Effector memory CD8-positive, alpha-beta T cell (primary cell): ENCODE data around the gene SLC2A8.

ENCODE experiments used
- ATAC-seq: fragments of 150-1000 bp; cut with Tn5 transposase; replicated peaks from 2 replicates; pipeline ENCODE4 v1.10.0; 2021; ENCODE audit warnings: mild to moderate bottlenecking, moderate library complexity
- DNase-seq, 3 experiments: peaks; one replicate each; pipeline ENCODE4 v3.0.0; 2021
- H3K27ac Mint-ChIP-seq, 2 donors: one replicate each; pipeline ENCODE4 v1.8.0; 2022; ENCODE audit warnings: mild to moderate bottlenecking in 2 of 2, mixed read lengths in 2 of 2, moderate library complexity in 2 of 2
- H3K27me3 Mint-ChIP-seq, 2 donors: one replicate each; pipeline ENCODE4 v1.8.0; 2022; ENCODE audit warnings: mixed read lengths in 2 of 2
- H3K36me3 Mint-ChIP-seq: one replicate; pipeline ENCODE4 v1.8.0; 2022; ENCODE audit warnings: mild to moderate bottlenecking, moderate library complexity, mixed read lengths; ENCODE audit not compliant: insufficient read depth
- H3K4me1 Mint-ChIP-seq, 2 donors: one replicate each; pipeline ENCODE4 v1.8.0; 2022; ENCODE audit warnings: low read depth in 2 of 2, mixed read lengths in 2 of 2
- H3K4me3 Mint-ChIP-seq, 2 donors: one replicate each; pipeline ENCODE4 v1.8.0; 2022; ENCODE audit warnings: mild to moderate bottlenecking in 2 of 2, mixed read lengths in 2 of 2, moderate library complexity in 2 of 2
- H3K9me3 Mint-ChIP-seq, 2 donors: one replicate each; pipeline ENCODE4 v1.8.0; 2022; ENCODE audit warnings: mixed read lengths in 2 of 2

The SLC2A8 gene

DNA sequence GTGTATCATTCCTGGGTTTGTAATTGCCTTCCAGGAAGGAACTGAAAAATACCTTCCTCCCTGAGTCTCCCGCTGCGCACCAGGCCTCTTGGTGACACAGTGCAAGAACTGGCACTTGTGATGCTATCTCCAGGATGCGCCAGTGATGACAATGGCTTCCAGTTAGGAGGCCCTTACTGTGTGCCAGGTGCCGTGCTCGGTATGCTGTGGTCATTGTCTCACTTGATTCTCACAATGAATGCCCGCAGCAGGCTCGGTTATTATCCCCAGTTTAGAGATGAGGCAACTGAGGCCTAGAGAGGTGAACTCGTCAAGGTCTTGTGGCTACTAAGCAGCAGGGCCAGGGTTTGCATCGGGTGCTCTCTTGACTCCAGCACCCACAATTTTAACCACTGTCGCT lies 31.5 kb upstream of the SLC2A8 start:
- peaks cover 18 to 20% of the 10 kb centered on the region in 2 donors for H3K27me3 Mint-ChIP-seq
- ATAC-seq = no peak
- no peaks in the 10 kb centered on the region for H3K9me3 Mint-ChIP-seq
- H3K4me1 Mint-ChIP-seq = peaks cover 3 to 5% of the 10 kb centered on the region in 2 donors
- DNase-seq = no peak
- H3K36me3 Mint-ChIP-seq = no peaks in the 10 kb centered on the region
- H3K4me3 Mint-ChIP-seq = no peak overlapping the region
- no peak overlapping the region for H3K27ac Mint-ChIP-seq

DNA sequence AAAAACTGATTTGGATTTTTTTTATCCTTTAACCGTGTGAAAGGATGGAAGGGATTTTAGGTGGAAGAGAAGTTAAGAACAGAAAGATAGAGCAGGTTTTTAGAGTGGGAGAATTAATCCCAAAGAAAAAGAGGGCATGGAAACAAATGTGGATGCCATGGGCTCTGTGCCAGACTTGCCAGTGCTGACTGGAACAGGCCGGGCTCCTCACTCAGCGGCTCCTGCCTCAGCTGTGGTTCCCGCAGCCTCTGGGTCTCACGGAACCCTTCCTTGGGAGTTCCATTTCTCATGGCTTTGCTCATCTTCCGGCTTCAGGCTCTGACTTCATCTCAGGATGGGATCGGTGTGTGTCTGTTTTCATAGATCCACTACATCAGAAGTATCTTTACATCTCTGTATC lies 30.4 kb upstream of the SLC2A8 start:
- H3K27me3 Mint-ChIP-seq = peaks cover 26 to 32% of the 10 kb centered on the region in 2 donors
- ATAC-seq (no peak), DNase-seq (no peak)
- no peaks in the 10 kb centered on the region for H3K36me3 Mint-ChIP-seq
- H3K4me3 Mint-ChIP-seq = no peak overlapping the region
- peaks cover under 1% of the 10 kb centered on the region in 2 donors for H3K4me1 Mint-ChIP-seq
- H3K9me3 Mint-ChIP-seq = no peaks in the 10 kb centered on the region
- H3K27ac Mint-ChIP-seq = no peak overlapping the region

DNA sequence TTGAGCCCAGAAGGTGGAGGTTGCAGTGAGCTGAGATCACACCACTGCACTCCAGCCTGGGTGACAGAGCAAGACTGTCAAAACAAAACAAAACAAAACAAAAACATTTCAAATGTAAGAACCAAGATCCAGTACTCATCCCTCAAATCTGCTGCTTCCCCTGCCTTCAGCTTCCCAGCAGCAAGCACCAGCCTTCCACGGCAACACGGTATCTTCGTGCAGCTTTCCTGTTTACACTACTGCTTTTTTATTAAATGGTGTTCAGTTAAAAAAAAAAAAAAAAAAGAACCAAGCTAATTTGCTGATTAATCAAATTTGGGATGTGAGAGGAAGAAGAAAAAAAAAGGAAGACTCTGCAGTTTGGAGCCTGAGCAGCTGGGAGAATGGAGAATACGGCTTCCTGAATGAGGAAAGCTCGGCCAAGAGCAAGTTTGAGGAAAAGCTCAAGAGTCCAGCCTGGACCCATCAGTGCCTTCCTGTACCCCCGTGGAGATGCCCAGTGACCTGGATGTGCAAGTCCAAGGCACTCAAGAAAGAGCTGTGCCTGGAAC lies 28.0 kb upstream of the SLC2A8 start:
- Mint-ChIP-seq H3K9me3 (no peaks in the 10 kb centered on the region), H3K4me1 (no peaks in the 10 kb centered on the region), H3K4me3 (no peak overlapping the region), H3K36me3 (no peaks in the 10 kb centered on the region), H3K27ac (no peak overlapping the region), H3K27me3 (peaks cover 34 to 45% of the 10 kb centered on the region in 2 donors)
- ATAC-seq (no peak), DNase-seq (no peak)

DNA sequence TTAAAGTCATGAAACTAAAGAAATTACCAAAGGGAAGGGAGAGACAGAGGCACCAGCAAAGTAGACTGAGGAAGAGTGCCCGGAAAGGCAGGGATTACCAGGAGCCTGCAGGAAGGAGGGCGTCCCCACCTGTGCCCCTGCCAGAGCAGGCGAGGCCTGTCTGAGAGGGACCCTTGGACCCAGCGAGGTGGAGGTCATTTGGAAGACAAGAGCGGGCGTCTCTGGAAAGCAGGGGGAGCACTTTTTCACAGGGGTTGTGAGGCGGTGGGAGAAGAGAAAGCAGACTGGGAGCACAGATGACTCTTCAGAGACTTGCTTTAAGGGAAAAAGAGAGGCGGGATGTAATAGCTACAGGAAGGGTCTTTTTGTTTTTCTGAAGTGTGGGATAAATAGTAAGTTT lies 27.5 kb upstream of the SLC2A8 start:
- no peaks in the 10 kb centered on the region for H3K9me3 Mint-ChIP-seq
- H3K27me3 Mint-ChIP-seq = peaks cover 37 to 50% of the 10 kb centered on the region in 2 donors
- no peak overlapping the region for H3K27ac Mint-ChIP-seq
- no peaks in the 10 kb centered on the region for H3K36me3 Mint-ChIP-seq
- H3K4me3 Mint-ChIP-seq = no peak overlapping the region
- no peak for DNase-seq
- ATAC-seq = no peak
- no peaks in the 10 kb centered on the region for H3K4me1 Mint-ChIP-seq

DNA sequence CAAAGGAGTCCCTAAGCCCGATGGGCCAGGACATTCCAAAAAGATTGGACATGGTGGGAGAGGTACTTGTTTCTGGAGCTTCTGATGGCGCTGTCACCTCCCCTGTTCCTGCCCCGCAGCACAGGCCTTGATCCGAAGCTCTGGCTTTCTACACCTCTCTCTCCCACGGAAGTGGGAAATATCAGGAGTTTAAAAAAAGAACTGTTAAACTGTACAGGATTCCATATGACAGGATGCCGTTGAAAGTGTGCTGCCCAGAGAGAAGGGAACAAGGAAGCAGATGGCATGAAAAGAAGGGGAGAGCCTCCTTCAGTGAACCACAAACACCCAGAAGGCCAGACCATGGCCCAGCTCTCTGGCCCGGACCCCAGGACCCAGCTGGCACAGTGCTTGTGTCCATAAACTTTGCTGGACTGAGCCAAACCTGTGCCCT lies 26.8 kb upstream of the SLC2A8 start:
- Mint-ChIP-seq H3K4me3 (no peak overlapping the region), H3K9me3 (no peaks in the 10 kb centered on the region), H3K27ac (no peak overlapping the region), H3K4me1 (no peaks in the 10 kb centered on the region), H3K36me3 (no peaks in the 10 kb centered on the region), H3K27me3 (peaks cover 41 to 55% of the 10 kb centered on the region in 2 donors)
- ATAC-seq (no peak), DNase-seq (no peak)

DNA sequence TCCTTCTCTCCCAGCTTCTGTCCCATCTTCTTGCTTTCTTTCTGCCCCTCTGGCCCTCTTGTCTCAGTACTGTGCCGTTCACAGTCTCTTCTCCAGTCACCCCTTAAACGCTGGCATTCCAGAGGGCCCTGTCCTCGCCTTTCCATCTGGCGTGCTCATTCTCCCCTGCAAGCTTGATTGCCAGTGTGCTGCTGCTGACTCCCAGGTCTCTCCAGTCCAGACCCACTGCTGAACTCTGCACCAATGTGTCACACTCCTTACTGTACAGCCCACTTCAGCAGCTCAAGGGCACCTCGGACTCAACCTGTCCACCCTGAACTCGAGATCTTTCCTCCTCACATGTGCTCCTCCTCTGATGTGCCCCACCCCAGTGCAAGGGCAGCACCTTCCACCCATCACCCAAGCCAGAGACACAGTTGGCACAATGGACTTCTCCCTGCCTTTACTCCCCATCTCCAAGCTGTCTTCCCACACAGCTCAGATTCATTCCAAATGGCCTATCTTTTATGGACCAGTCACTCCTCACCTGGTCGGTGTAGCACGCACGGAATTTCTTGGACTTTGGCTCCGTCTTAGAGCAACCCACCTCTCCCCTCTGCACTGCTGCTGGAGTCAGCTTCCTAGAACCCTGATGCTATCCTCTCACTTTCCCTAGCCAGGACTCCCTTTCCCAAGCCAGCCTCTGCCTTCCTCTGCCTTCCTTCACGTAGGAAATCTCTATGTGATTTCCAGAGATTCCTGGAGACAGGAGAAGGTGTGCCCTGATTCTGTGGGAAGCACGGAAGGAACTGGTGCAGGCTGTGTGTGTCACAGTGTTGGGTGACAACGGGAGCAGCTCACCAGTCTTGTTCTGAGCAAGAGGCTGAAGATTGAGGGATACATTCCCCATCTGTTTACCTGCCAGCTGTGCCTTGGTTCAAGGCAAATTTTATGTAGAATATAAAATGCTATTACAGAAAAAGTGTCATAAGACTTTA lies 26.0 kb upstream of the SLC2A8 start:
- Mint-ChIP-seq H3K27ac (no peak overlapping the region), H3K4me3 (no peak overlapping the region), H3K4me1 (no peaks in the 10 kb centered on the region), H3K27me3 (peaks cover 41 to 60% of the 10 kb centered on the region in 2 donors), H3K9me3 (no peaks in the 10 kb centered on the region), H3K36me3 (no peaks in the 10 kb centered on the region)
- ATAC-seq (no peak), DNase-seq (no peak)

DNA sequence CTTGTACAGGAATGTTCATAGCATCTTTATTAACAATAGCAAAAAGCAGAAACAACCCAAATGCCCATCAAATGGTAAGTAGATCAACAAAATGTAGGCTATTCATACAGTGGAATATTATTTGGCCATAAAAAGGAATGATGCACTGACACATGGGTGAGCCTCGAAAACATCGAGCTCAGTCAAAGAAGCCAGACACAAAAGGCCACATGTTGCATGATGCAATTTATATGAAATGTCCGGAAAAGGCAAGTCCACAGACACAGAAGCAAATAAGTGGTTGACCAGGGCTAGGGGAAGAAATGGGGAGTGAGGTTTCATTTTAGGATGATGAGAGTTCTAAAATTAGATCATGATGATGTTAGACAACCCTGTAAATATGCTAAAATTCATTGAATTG lies 16.5 kb upstream of the SLC2A8 start:
- no peak overlapping the region for H3K4me3 Mint-ChIP-seq
- no peaks in the 10 kb centered on the region for H3K9me3 Mint-ChIP-seq

DNA sequence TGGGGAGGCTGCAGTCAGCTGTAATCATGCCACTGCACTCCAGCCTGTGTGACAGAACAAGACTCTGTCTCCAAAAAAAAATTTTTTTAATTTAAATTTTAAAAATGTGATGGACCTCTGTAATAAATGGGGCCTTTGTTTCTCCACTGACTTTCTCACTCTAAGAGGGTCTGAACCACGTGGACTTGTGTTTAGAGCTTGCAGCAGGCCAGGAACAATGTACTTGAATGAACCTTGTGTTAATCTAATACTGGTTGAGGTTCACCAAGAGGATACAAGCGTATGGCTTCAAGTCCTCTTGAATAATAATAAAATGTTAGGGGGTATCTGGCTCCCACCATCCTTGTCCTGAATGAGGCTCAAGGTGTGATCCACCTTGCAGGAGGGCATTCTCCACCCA lies 14.4 kb upstream of the SLC2A8 start:
- Mint-ChIP-seq H3K27me3 (peaks cover 55 to 69% of the 10 kb centered on the region in 2 donors), H3K36me3 (peaks cover 3% of the 10 kb centered on the region), H3K4me3 (no peak overlapping the region), H3K9me3 (no peaks in the 10 kb centered on the region), H3K27ac (no peak overlapping the region), H3K4me1 (peaks cover 5 to 9% of the 10 kb centered on the region in 2 donors)
- ATAC-seq (no peak), DNase-seq (no peak)

More for the DNA sequence above, 16.5 kb upstream of the SLC2A8 start:
- H3K27ac Mint-ChIP-seq = no peak overlapping the region
- H3K36me3 Mint-ChIP-seq = no peaks in the 10 kb centered on the region
- ATAC-seq (no peak), DNase-seq (no peak)
- H3K27me3 Mint-ChIP-seq = peaks cover 40 to 64% of the 10 kb centered on the region in 2 donors
- H3K4me1 Mint-ChIP-seq = peaks cover 4 to 5% of the 10 kb centered on the region in 2 donors

DNA sequence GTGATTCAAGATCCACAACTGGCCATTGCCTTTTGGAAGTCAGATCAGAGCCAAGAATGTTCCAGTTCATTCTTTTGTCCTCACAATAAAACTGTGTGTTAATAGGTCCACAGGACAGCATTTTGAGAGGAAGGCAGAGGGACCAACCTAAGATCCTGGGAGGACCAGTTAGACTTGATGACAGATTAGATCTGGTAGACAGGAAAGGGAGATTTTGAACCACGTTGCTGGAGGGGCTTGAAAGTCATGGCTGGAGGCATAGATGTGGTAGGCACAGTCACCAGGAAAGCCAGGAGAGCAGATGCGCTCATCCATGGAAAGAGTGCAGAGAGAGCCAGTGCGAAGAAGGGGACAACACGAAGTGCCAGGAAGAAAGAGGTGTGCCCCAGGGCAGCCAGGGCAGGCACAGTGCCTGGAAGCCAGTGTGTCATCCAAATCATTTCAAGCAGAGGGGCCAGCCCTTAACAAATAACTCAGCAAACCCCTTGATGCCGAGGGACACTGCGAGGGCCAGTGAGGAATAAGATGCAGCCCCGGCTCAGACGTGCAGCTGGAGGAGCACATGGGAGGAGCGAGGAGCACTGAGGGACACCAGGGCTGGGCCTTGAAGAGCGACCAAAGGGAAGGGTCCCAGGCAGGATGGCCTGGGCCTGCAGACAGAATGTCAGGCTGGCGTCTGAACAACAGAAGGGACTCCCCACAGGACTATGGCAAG lies 12.8 kb upstream of the SLC2A8 start:
- ATAC-seq (no peak), DNase-seq (no peak)
- peaks cover 55 to 74% of the 10 kb centered on the region in 2 donors for H3K27me3 Mint-ChIP-seq
- peaks cover 11% of the 10 kb centered on the region for H3K36me3 Mint-ChIP-seq
- H3K4me3 Mint-ChIP-seq = no peak overlapping the region
- no peak overlapping the region for H3K27ac Mint-ChIP-seq
- peaks cover 19 to 24% of the 10 kb centered on the region in 2 donors for H3K4me1 Mint-ChIP-seq
- H3K9me3 Mint-ChIP-seq = no peaks in the 10 kb centered on the region

DNA sequence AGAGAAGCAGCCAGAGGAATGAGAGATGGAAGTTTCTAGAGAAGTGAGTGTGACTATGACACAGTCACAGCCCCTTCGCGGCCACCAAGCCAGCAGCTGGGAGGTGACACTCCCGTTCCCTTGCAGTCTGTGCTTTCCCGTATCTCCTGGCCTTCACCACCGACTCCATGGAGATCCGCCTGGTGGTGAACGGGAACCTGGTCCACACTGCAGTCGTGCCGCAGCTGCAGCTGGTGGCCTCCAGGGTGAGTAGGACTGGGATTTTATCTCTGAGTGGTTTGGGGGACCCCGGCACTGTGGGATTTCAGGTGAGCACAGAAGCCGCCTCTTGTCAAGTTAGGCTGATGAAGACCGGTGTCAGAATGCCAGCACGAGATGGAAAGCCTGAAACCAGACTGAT lies 12.1 kb upstream of the SLC2A8 start:
- Mint-ChIP-seq H3K4me3 (no peak overlapping the region), H3K36me3 (peaks cover 11% of the 10 kb centered on the region), H3K9me3 (no peaks in the 10 kb centered on the region), H3K27me3 (peaks cover 55 to 74% of the 10 kb centered on the region in 2 donors), H3K4me1 (peaks cover 22 to 24% of the 10 kb centered on the region in 2 donors), H3K27ac (no peak overlapping the region)
- no peak for ATAC-seq
- no peak for DNase-seq

DNA sequence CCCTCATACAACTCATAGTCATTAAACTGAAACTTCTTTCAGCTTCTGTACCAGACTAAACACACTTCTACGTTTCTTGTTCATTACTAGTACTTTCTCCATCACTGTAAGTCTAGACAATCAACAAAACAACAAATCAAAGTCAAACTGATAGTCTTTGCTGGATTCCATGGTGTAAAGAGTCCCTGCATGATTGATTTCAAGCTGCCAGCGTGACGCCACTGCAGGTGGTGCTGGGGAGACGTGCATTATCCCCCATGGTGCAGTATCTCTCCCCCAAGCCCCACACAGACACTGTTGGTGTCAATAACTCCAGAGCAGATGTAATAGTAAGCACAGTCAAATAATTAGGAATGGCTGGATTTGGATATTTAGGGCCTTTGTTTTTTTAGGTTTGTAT lies 10.7 kb upstream of the SLC2A8 start:
- Mint-ChIP-seq H3K27me3 (peaks cover 56 to 64% of the 10 kb centered on the region in 2 donors), H3K4me1 (peaks cover 22 to 24% of the 10 kb centered on the region in 2 donors), H3K36me3 (peaks cover 11% of the 10 kb centered on the region), H3K9me3 (no peaks in the 10 kb centered on the region), H3K4me3 (no peak overlapping the region), H3K27ac (no peak overlapping the region)
- no peak for DNase-seq
- ATAC-seq = no peak

DNA sequence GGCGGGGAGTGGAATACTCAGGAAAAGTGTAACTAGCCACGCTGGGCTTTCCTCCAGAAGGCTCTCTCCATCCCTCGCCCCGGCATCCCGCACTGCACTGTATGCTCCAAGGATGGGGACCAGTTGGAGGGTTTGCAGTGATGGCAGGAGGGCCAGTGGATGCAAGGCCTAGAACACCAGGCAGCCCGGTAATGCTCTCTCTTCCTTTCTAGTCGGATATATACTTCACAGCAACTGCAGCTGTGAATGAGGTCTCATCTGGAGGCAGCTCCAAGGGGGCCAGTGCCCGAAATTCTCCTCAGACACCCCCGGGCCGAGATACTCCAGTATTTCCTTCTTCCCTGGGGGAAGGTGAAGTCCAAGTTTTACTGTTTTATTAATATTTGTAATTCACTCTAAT lies 10.0 kb upstream of the SLC2A8 start:
- no peak overlapping the region for H3K27ac Mint-ChIP-seq
- DNase-seq (no peak), ATAC-seq (no peak)
- no peak overlapping the region for H3K4me3 Mint-ChIP-seq
- peaks cover 11% of the 10 kb centered on the region for H3K36me3 Mint-ChIP-seq
- H3K4me1 Mint-ChIP-seq = peaks cover 22 to 24% of the 10 kb centered on the region in 2 donors
- H3K27me3 Mint-ChIP-seq = peaks cover 54 to 64% of the 10 kb centered on the region in 2 donors
- no peaks in the 10 kb centered on the region for H3K9me3 Mint-ChIP-seq

DNA sequence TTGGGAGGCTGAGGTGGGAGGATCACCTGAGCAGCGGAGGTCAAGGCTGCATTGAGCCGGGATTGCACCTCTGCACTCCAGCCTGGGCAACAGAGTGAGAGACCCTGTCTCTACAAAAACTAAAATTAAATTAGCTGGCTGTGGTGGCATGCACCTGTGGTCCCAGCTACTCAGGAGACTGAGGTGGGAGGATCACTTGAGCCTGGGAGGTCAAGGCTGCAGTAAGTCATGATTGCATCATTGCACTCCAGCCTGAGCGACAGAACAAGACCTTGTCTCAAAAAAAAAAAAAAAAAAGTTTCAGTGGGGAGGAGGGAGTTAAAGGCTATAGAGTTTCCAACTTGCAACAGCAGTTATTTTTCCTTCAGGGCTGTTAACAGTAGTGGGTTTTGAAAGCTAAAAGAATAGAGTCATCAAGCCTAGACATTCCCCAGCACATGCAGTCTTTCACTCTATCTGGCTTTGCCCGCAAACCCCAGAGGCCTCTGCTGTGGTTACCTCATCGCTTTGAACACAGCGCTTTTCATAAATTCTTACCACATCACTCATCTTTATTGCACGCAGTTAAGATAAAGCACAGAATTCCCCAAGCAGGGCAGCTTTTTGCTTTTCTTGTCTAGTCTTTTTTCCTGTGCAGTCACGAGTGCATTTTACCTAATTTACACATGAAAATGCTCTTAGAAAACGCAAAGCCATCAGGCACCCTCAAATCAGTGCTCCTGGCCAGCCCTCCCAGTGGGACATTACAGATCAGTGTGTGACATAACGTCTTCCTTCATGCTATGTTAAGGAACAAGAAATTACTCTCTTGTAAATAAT lies 8.7 kb upstream of the SLC2A8 start:
- H3K27ac Mint-ChIP-seq = peak overlapping the region; percentile 86 to 92
- ATAC-seq (peak; percentile 98), DNase-seq (peak; percentile 81 to 88 (median 81))
- no peaks in the 10 kb centered on the region for H3K9me3 Mint-ChIP-seq
- peaks cover 11% of the 10 kb centered on the region for H3K36me3 Mint-ChIP-seq
- H3K4me3 Mint-ChIP-seq = peak overlapping the region; percentile 9 to 49
- peaks cover 51 to 61% of the 10 kb centered on the region in 2 donors for H3K27me3 Mint-ChIP-seq
- peaks cover 22 to 24% of the 10 kb centered on the region in 2 donors for H3K4me1 Mint-ChIP-seq
